Measurements from ENCODE around the gene RWDD3. TPM values are rescaled to one million over a fixed set of nuclear protein-coding genes. Genes with fewer than 3 reads are reported as not detected.

Gene RWDD3
- total and polyA plus RNA-seq, 9 donors, result 9.7 to 18.0 (median 15.7) TPM

DNA sequence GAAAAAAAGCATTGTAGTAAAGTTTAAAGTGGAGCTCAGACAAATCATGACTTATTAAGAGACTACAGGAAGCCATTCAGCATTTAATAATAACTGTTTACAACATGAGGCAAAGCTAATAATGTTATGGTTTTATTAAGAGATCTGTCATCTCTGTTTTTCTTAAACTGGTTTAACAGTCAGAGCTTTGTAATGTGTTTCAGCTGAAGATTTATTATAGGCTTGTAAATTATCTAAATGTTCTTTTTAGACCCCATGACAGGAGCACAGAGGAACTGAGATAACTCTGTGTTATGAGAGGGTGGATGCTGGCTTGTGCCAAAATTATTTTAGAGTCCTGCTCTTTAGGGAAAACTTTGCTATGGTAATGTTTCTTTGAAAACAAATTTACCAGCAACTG is 38.0 kb upstream of the RWDD3 start:
- H3K9me3 ChIP-seq, result no peaks in the 10 kb centered on the region
- no peak overlapping the region for H3K4me3 ChIP-seq
- TF ChIP-seq, protein P1, sequence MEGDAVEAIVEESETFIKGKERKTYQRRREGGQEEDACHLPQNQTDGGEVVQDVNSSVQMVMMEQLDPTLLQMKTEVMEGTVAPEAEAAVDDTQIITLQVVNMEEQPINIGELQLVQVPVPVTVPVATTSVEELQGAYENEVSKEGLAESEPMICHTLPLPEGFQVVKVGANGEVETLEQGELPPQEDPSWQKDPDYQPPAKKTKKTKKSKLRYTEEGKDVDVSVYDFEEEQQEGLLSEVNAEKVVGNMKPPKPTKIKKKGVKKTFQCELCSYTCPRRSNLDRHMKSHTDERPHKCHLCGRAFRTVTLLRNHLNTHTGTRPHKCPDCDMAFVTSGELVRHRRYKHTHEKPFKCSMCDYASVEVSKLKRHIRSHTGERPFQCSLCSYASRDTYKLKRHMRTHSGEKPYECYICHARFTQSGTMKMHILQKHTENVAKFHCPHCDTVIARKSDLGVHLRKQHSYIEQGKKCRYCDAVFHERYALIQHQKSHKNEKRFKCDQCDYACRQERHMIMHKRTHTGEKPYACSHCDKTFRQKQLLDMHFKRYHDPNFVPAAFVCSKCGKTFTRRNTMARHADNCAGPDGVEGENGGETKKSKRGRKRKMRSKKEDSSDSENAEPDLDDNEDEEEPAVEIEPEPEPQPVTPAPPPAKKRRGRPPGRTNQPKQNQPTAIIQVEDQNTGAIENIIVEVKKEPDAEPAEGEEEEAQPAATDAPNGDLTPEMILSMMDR (IDR thresholded peaks at IDR 0.05), result no peak
- no peak for TF ChIP-seq POLR2A (IDR thresholded peaks at IDR 0.05)
- intact Hi-C loops (cut with DNase I), result no loop called here
- H3K27me3 ChIP-seq, result no peaks in the 10 kb centered on the region
- no peaks in the 10 kb centered on the region for H3K36me3 ChIP-seq
- peaks cover 3% of the 10 kb centered on the region for H3K4me1 ChIP-seq (ENCODE audit: insufficient read depth)
- no peak for DNase-seq
- no peak overlapping the region for H3K27ac ChIP-seq

DNA sequence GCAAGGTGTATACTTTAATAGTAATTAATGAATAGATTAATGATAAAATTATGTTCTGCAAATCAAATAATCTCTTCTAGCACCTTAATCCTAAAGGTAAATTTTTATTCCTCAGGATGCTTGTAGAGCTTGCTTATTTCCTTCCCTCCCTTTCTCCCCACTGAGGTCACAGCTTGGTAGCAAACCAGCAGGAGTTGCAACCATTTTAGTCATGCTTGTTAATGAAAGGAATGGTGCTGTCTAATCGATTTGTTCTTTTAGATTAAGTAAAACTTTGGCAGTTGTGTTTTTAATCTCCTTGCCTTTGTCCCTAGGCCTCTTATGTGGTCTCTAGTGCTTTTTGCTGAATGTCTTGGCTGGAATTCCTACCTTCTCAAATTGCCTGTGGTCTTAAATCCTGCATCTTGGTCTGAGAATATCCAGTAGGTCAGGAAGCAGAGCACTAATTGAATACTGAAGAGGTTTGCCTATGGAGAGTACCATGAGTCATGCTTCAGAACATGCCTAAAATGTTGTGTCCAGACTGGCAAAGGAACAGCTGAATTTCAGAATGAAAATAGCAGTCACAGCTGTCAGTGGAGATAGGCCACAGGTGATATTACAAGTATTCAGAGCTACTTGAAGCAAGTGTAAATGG is 36.3 kb upstream of the RWDD3 start:
- Histone ChIP-seq H3K27me3 (no peaks in the 10 kb centered on the region), H3K36me3 (no peaks in the 10 kb centered on the region), H3K9me3 (no peaks in the 10 kb centered on the region), H3K4me1 (ENCODE audit: insufficient read depth) (peaks cover 3% of the 10 kb centered on the region), H3K27ac (no peak overlapping the region), H3K4me3 (no peak overlapping the region)
- no peak for DNase-seq
- TF ChIP-seq POLR2A (IDR thresholded peaks at IDR 0.05) (no peak), EP300 (IDR thresholded peaks at IDR 0.05) (no peak)
- TF ChIP-seq, protein P1 (IDR thresholded peaks at IDR 0.05), result no peak
- intact Hi-C loops (cut with DNase I), result no loop called here
- WGBS, 3 donors, result 22 to 29% (median 24%) methylated on average over 1 of the region's 1 CpG

DNA sequence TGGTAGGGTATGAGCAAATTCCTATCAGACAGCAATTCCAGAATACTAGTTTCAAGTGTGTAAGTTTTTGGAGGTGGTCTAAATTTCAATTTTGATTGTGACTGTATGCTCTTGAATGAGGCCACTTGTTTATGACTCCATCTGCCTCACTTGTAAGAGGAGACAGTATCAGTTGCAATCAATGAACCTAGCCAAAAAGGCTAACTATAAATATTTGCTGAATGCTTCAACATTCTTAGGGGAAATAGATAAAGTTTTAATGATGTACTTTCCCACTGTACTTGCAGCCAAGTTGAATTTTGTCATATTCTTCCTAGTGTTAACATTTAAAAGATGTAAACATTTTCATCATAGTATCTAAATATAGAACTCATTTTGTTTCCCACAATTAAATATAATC is 32.1 kb upstream of the RWDD3 start:
- intact Hi-C loops (cut with DNase I), result no loop called here
- Histone ChIP-seq H3K9me3 (no peaks in the 10 kb centered on the region), H3K27ac (no peak overlapping the region), H3K4me1 (ENCODE audit: insufficient read depth) (peaks cover 3% of the 10 kb centered on the region), H3K27me3 (no peaks in the 10 kb centered on the region), H3K36me3 (no peaks in the 10 kb centered on the region), H3K4me3 (no peak overlapping the region)
- DNase-seq, result no peak
- TF ChIP-seq, protein P1 (IDR thresholded peaks at IDR 0.05), result no peak
- no peak for TF ChIP-seq POLR2A (IDR thresholded peaks at IDR 0.05)
- TF ChIP-seq EP300 (IDR thresholded peaks at IDR 0.05), result no peak

DNA sequence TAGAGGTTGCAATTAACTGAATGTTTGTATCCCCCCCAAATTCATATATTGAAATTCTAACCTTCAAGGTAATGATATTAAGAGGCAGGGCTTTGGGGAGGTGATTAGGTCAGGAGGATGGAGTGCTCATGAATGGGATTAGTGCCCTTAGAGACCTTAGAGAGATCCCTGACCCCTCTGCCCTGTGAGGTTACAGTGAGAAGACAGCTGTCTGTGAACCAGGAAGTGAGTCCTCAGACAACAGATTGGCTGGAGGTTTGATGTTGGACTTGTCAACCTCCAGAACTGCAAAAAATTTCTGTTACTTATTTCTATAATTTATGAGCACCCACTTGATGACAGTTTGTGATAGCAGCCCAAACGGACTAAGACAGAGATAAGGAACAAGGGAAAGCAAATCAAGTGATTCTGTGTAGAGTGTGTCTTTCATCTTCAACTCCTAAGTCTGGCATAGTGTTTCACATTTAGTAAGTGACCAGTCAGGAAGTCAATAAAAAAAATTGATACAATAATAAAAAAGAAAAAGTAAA is 30.0 kb upstream of the RWDD3 start:
- 20 to 40% (median 37%) methylated on average over 1 of the region's 1 CpG for WGBS, 3 donors
- Histone ChIP-seq H3K4me1 (ENCODE audit: insufficient read depth) (no peaks in the 10 kb centered on the region), H3K4me3 (no peak overlapping the region), H3K36me3 (no peaks in the 10 kb centered on the region), H3K27me3 (no peaks in the 10 kb centered on the region), H3K27ac (no peak overlapping the region), H3K9me3 (no peaks in the 10 kb centered on the region)
- intact Hi-C loops (cut with DNase I), result no loop called here
- no peak for DNase-seq
- TF ChIP-seq POLR2A (IDR thresholded peaks at IDR 0.05), result no peak
- no peak for TF ChIP-seq EP300 (IDR thresholded peaks at IDR 0.05)
- TF ChIP-seq, protein P1 (IDR thresholded peaks at IDR 0.05), result no peak
